Liver (tissue), 3 donors: ENCODE results near the gene ARFGAP2.

Experiments
- CTCF ChIP-seq: fragments of 150-350 bp; IDR thresholded peaks from 2 replicates; pipeline ENCODE4 v1.5.1; 2017; ENCODE audit warnings: improper control_type of control experiment, low read depth, low read length; ENCODE audit not compliant: missing input control
- EGR1 ChIP-seq, 2 donors: IDR thresholded peaks; 2 replicates each; pipeline ENCODE4 v1.6.1; 2016 to 2018; ENCODE audit warnings: antibody characterized with exemption in 2 of 2, low read depth in 2 of 2
- FOXA1 ChIP-seq: IDR thresholded peaks from 2 replicates; pipeline ENCODE4 v1.6.1; 2016; ENCODE audit warnings: antibody characterized with exemption
- GABPA ChIP-seq, 2 donors: IDR thresholded peaks in 1 of 2; conservative IDR thresholded peaks in 1 of 2; 2 replicates each; pipeline ENCODE4 v1.6.1; 2016; ENCODE audit warnings: antibody characterized with exemption in 2 of 2, mild to moderate bottlenecking in 1 of 2, moderate library complexity in 1 of 2
- HNF4A ChIP-seq, 2 donors: conservative IDR thresholded peaks; 2 replicates each; pipeline ENCODE4 v1.6.1; 2016; ENCODE audit warnings: antibody characterized with exemption in 2 of 2, mild to moderate bottlenecking in 2 of 2
- HNF4G ChIP-seq: IDR thresholded peaks from 2 replicates; pipeline ENCODE4 v1.6.1; 2016; ENCODE audit warnings: antibody characterized with exemption
- JUND ChIP-seq, 2 donors: IDR thresholded peaks; 2 replicates each; pipeline ENCODE4 v1.6.1; 2016; ENCODE audit warnings: antibody characterized with exemption in 2 of 2
- MAX ChIP-seq: IDR thresholded peaks from 2 replicates; pipeline ENCODE4 v1.6.1; 2016; ENCODE audit warnings: antibody characterized with exemption
- RAD21 ChIP-seq, 2 donors: IDR thresholded peaks; 2 replicates each; pipeline ENCODE4 v1.6.1; 2016; ENCODE audit warnings: antibody characterized with exemption in 2 of 2, mild to moderate bottlenecking in 2 of 2
- REST ChIP-seq: IDR thresholded peaks from 2 replicates; pipeline ENCODE4 v1.6.1; 2016; ENCODE audit warnings: antibody characterized with exemption, mild to moderate bottlenecking
- SP1 ChIP-seq: IDR thresholded peaks from 2 replicates; pipeline ENCODE4 v1.6.1; 2018; ENCODE audit warnings: antibody characterized with exemption, mild to moderate bottlenecking
- TAF1 ChIP-seq: conservative IDR thresholded peaks from 2 replicates; pipeline ENCODE4 v1.6.1; 2016; ENCODE audit warnings: antibody characterized with exemption, mild to moderate bottlenecking
- YY1 ChIP-seq: IDR thresholded peaks from 2 replicates; pipeline ENCODE4 v1.6.1; 2016; ENCODE audit warnings: antibody characterized with exemption, mild to moderate bottlenecking
- TF ChIP-seq, protein P1 (sequence below): IDR thresholded peaks from 2 replicates; pipeline ENCODE4 v1.6.1; 2016; ENCODE audit warnings: antibody characterized with exemption
- donor health status: healthy.
- donor health status: healthy.

- TF ChIP-seq CTCF (no peak), TAF1 (no peak), REST (no peak), GABPA (IDR thresholded peaks at IDR 0.05 in 1 of 2, conservative IDR thresholded peaks at IDR 0.05 in 1 of 2) (no peak), EGR1 (IDR thresholded peaks at IDR 0.05; ENCODE audit: low read depth in 2 of 2) (no peak), JUND (IDR thresholded peaks at IDR 0.05) (no peak), MAX (no peak), SP1 (no peak), RAD21 (IDR thresholded peaks at IDR 0.05) (no peak), YY1 (no peak), HNF4G (no peak), HNF4A (conservative IDR thresholded peaks at IDR 0.05) (no peak), FOXA1 (no peak)
- TF ChIP-seq, protein P1, sequence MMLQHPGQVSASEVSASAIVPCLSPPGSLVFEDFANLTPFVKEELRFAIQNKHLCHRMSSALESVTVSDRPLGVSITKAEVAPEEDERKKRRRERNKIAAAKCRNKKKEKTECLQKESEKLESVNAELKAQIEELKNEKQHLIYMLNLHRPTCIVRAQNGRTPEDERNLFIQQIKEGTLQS, result no peak
Observed at GRCh38 chr11:47162426-47162825, 14.3 kb downstream of the ARFGAP2 start.
